Measurements from ENCODE around the gene CMIP.

CMIP gene

GRCh38 chr16:81599034-81599744, 154.6 kb downstream of the CMIP start:
- H3K4me3 ChIP-seq (ENCODE audit: low read depth, low read length): no peak overlapping the region
- H3K36me3 ChIP-seq (ENCODE audit: control insufficient read depth, insufficient read depth, low read length): no peaks in the 10 kb centered on the region
- H3K27ac ChIP-seq (ENCODE audit: low read depth, low read length): no peak overlapping the region
- no peaks in the 10 kb centered on the region for H3K27me3 ChIP-seq (ENCODE audit: control insufficient read depth, insufficient read depth, low read length)
- H3K9ac ChIP-seq (ENCODE audit: low read depth, low read length): no peak overlapping the region
- H3K9me3 ChIP-seq (ENCODE audit: control insufficient read depth, insufficient read depth, low read length): no peaks in the 10 kb centered on the region
- H3K4me1 ChIP-seq (ENCODE audit: control insufficient read depth, insufficient read depth, low read length): peaks cover 6% of the 10 kb centered on the region; the same call in 1 of the 2 replicates

- Histone ChIP-seq H3K4me3 (ENCODE audit: low read depth, low read length) (no peak overlapping the region), H3K27ac (ENCODE audit: low read depth, low read length) (no peak overlapping the region), H3K4me1 (ENCODE audit: control insufficient read depth, insufficient read depth, low read length) (peaks cover 6% of the 10 kb centered on the region; the same call in 1 of the 2 replicates), H3K9me3 (ENCODE audit: control insufficient read depth, insufficient read depth, low read length) (no peaks in the 10 kb centered on the region), H3K27me3 (ENCODE audit: control insufficient read depth, insufficient read depth, low read length) (no peaks in the 10 kb centered on the region), H3K9ac (ENCODE audit: low read depth, low read length) (no peak overlapping the region), H3K36me3 (ENCODE audit: control insufficient read depth, insufficient read depth, low read length) (no peaks in the 10 kb centered on the region)
Observed at GRCh38 chr16:81600275-81600674, 155.7 kb downstream of the CMIP start.

- H3K27me3 ChIP-seq (ENCODE audit: control insufficient read depth, insufficient read depth, low read length): no peaks in the 10 kb centered on the region
- H3K9ac ChIP-seq (ENCODE audit: low read depth, low read length): no peak overlapping the region
- H3K36me3 ChIP-seq (ENCODE audit: control insufficient read depth, insufficient read depth, low read length): no peaks in the 10 kb centered on the region
- no peaks in the 10 kb centered on the region for H3K9me3 ChIP-seq (ENCODE audit: control insufficient read depth, insufficient read depth, low read length)
- H3K27ac ChIP-seq (ENCODE audit: low read depth, low read length): no peak overlapping the region
- H3K4me3 ChIP-seq (ENCODE audit: low read depth, low read length): no peak overlapping the region
- H3K4me1 ChIP-seq (ENCODE audit: control insufficient read depth, insufficient read depth, low read length): peaks cover 6% of the 10 kb centered on the region; the same call in 1 of the 2 replicates
Observed at GRCh38 chr16:81601008-81601428, 156.4 kb downstream of the CMIP start.

GRCh38 chr16:81601601-81602255, 157.1 kb downstream of the CMIP start:
- Histone ChIP-seq H3K27me3 (ENCODE audit: control insufficient read depth, insufficient read depth, low read length) (no peaks in the 10 kb centered on the region), H3K27ac (ENCODE audit: low read depth, low read length) (no peak overlapping the region), H3K9me3 (ENCODE audit: control insufficient read depth, insufficient read depth, low read length) (no peaks in the 10 kb centered on the region), H3K4me1 (ENCODE audit: control insufficient read depth, insufficient read depth, low read length) (peaks cover 6% of the 10 kb centered on the region; the same call in 1 of the 2 replicates), H3K4me3 (ENCODE audit: low read depth, low read length) (no peak overlapping the region), H3K36me3 (ENCODE audit: control insufficient read depth, insufficient read depth, low read length) (no peaks in the 10 kb centered on the region), H3K9ac (ENCODE audit: low read depth, low read length) (no peak overlapping the region)

GRCh38 chr16:81602256-81602776, 157.7 kb downstream of the CMIP start:
- Histone ChIP-seq H3K27ac (ENCODE audit: low read depth, low read length) (no peak overlapping the region), H3K36me3 (ENCODE audit: control insufficient read depth, insufficient read depth, low read length) (peaks cover 2% of the 10 kb centered on the region; the same call in 1 of the 2 replicates), H3K27me3 (ENCODE audit: control insufficient read depth, insufficient read depth, low read length) (no peaks in the 10 kb centered on the region), H3K4me3 (ENCODE audit: low read depth, low read length) (no peak overlapping the region), H3K9ac (ENCODE audit: low read depth, low read length) (no peak overlapping the region), H3K4me1 (ENCODE audit: control insufficient read depth, insufficient read depth, low read length) (peaks cover 6% of the 10 kb centered on the region; the same call in 1 of the 2 replicates), H3K9me3 (ENCODE audit: control insufficient read depth, insufficient read depth, low read length) (no peaks in the 10 kb centered on the region)

- H3K9me3 ChIP-seq (ENCODE audit: control insufficient read depth, insufficient read depth, low read length): no peaks in the 10 kb centered on the region
- peaks cover 7% of the 10 kb centered on the region for H3K36me3 ChIP-seq (ENCODE audit: control insufficient read depth, insufficient read depth, low read length)
- H3K4me3 ChIP-seq (ENCODE audit: low read depth, low read length): no peak overlapping the region
- H3K27me3 ChIP-seq (ENCODE audit: control insufficient read depth, insufficient read depth, low read length): no peaks in the 10 kb centered on the region
- H3K4me1 ChIP-seq (ENCODE audit: control insufficient read depth, insufficient read depth, low read length): peaks cover 6% of the 10 kb centered on the region; the same call in 1 of the 2 replicates
- H3K9ac ChIP-seq (ENCODE audit: low read depth, low read length): no peak overlapping the region
- H3K27ac ChIP-seq (ENCODE audit: low read depth, low read length): no peak overlapping the region
Observed at GRCh38 chr16:81602792-81603191, 158.2 kb downstream of the CMIP start.

GRCh38 chr16:81604960-81605383, 160.4 kb downstream of the CMIP start:
- no peaks in the 10 kb centered on the region for H3K4me1 ChIP-seq (ENCODE audit: control insufficient read depth, insufficient read depth, low read length)
- H3K27me3 ChIP-seq (ENCODE audit: control insufficient read depth, insufficient read depth, low read length): no peaks in the 10 kb centered on the region
- no peak overlapping the region for H3K27ac ChIP-seq (ENCODE audit: low read depth, low read length)
- H3K9me3 ChIP-seq (ENCODE audit: control insufficient read depth, insufficient read depth, low read length): no peaks in the 10 kb centered on the region
- no peak overlapping the region for H3K4me3 ChIP-seq (ENCODE audit: low read depth, low read length)
- no peak overlapping the region for H3K9ac ChIP-seq (ENCODE audit: low read depth, low read length)
- peaks cover 17% of the 10 kb centered on the region for H3K36me3 ChIP-seq (ENCODE audit: control insufficient read depth, insufficient read depth, low read length)

GRCh38 chr16:81606039-81606438, 161.4 kb downstream of the CMIP start:
- peaks cover 17% of the 10 kb centered on the region for H3K36me3 ChIP-seq (ENCODE audit: control insufficient read depth, insufficient read depth, low read length)
- no peaks in the 10 kb centered on the region for H3K4me1 ChIP-seq (ENCODE audit: control insufficient read depth, insufficient read depth, low read length)
- no peaks in the 10 kb centered on the region for H3K9me3 ChIP-seq (ENCODE audit: control insufficient read depth, insufficient read depth, low read length)
- no peak overlapping the region for H3K4me3 ChIP-seq (ENCODE audit: low read depth, low read length)
- H3K9ac ChIP-seq (ENCODE audit: low read depth, low read length): no peak overlapping the region
- no peaks in the 10 kb centered on the region for H3K27me3 ChIP-seq (ENCODE audit: control insufficient read depth, insufficient read depth, low read length)
- no peak overlapping the region for H3K27ac ChIP-seq (ENCODE audit: low read depth, low read length)

GRCh38 chr16:81607006-81607405, 162.4 kb downstream of the CMIP start:
- Histone ChIP-seq H3K9ac (ENCODE audit: low read depth, low read length) (no peak overlapping the region), H3K27me3 (ENCODE audit: control insufficient read depth, insufficient read depth, low read length) (no peaks in the 10 kb centered on the region), H3K36me3 (ENCODE audit: control insufficient read depth, insufficient read depth, low read length) (peaks cover 17% of the 10 kb centered on the region), H3K4me1 (ENCODE audit: control insufficient read depth, insufficient read depth, low read length) (no peaks in the 10 kb centered on the region), H3K27ac (ENCODE audit: low read depth, low read length) (no peak overlapping the region), H3K4me3 (ENCODE audit: low read depth, low read length) (no peak overlapping the region), H3K9me3 (ENCODE audit: control insufficient read depth, insufficient read depth, low read length) (no peaks in the 10 kb centered on the region)

- Histone ChIP-seq H3K36me3 (ENCODE audit: control insufficient read depth, insufficient read depth, low read length) (peaks cover 17% of the 10 kb centered on the region), H3K9ac (ENCODE audit: low read depth, low read length) (no peak overlapping the region), H3K4me1 (ENCODE audit: control insufficient read depth, insufficient read depth, low read length) (no peaks in the 10 kb centered on the region), H3K9me3 (ENCODE audit: control insufficient read depth, insufficient read depth, low read length) (no peaks in the 10 kb centered on the region), H3K27me3 (ENCODE audit: control insufficient read depth, insufficient read depth, low read length) (no peaks in the 10 kb centered on the region), H3K27ac (ENCODE audit: low read depth, low read length) (no peak overlapping the region), H3K4me3 (ENCODE audit: low read depth, low read length) (no peak overlapping the region)
Observed at GRCh38 chr16:81607805-81608522, 163.4 kb downstream of the CMIP start.

Measured in HUES48 (cell line).